ENCODE results near the gene ELF1. TPM values are rescaled to one million over a fixed set of nuclear protein-coding genes. Genes with fewer than 3 reads are reported as not detected.

The ELF1 gene
- total RNA-seq, 3 donors from 2014 or later, result 101 to 138 (median 104) TPM

- no peaks in the 10 kb centered on the region for H3K36me3 ChIP-seq
- H3K27ac ChIP-seq, result peak within 1 kb of the TSS; percentile 96 to 99
- H3K27me3 ChIP-seq, result no peaks in the 10 kb centered on the region
- peak; percentile 94 for DNase-seq (ENCODE audit: low spot score in 2 of 2)
- intact Hi-C loops (cut with DNase I; ENCODE audit: low total_unique reads), result loop anchor here (5.0 kb wide), 1 partner anchor 981 kb away; no protein-coding TSS in a partner anchor
- H3K9me3 ChIP-seq, result no peaks in the 10 kb centered on the region
- H3K4me1 ChIP-seq, result peaks cover 0 to 24% of the 10 kb centered on the region in 2 donors
- peak; percentile 81 for TF ChIP-seq POLR2A (IDR thresholded peaks at IDR 0.05)
- TF ChIP-seq POLR2AphosphoS5 (IDR thresholded peaks at IDR 0.05), result peak; percentile 95 to 96 (median 95)
- TF ChIP-seq, protein P1, sequence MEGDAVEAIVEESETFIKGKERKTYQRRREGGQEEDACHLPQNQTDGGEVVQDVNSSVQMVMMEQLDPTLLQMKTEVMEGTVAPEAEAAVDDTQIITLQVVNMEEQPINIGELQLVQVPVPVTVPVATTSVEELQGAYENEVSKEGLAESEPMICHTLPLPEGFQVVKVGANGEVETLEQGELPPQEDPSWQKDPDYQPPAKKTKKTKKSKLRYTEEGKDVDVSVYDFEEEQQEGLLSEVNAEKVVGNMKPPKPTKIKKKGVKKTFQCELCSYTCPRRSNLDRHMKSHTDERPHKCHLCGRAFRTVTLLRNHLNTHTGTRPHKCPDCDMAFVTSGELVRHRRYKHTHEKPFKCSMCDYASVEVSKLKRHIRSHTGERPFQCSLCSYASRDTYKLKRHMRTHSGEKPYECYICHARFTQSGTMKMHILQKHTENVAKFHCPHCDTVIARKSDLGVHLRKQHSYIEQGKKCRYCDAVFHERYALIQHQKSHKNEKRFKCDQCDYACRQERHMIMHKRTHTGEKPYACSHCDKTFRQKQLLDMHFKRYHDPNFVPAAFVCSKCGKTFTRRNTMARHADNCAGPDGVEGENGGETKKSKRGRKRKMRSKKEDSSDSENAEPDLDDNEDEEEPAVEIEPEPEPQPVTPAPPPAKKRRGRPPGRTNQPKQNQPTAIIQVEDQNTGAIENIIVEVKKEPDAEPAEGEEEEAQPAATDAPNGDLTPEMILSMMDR (IDR thresholded peaks at IDR 0.05), result peak in 2 of 3 donors; percentile 11 to 19
- peak within 1 kb of the TSS; percentile 64 to 88 (median 84) for H3K4me3 ChIP-seq
Measured at GRCh38 chr13:41061075-41061913, 42.2 kb upstream of the ELF1 start, which contains the start of gene WBP4. TSS of gene WBP4 (plus strand) at chr13:41061509. CDS start at chr13:41061674, 165 bp downstream.

DNA sequence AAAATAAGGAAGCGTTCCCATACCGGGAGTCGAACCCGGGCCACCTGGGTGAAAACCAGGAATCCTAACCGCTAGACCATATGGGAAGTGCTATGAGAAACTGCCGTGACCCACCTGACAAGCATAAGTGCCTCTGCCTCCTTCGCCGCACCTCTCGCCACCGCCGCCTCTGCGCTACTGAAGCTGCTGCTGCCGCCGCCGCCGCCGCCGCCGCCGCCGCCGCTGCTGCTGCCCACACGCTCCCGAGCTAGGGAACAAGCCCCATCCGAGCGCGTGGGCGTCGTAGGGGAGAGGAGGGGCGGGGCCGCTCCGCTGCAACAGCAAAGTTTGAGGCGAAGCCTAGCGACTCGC lies 41.6 kb upstream of the ELF1 start:
- no peaks in the 10 kb centered on the region for H3K9me3 ChIP-seq
- H3K27ac ChIP-seq, result peak overlapping the region; percentile 96 to 99
- peaks cover 0 to 22% of the 10 kb centered on the region in 2 donors for H3K4me1 ChIP-seq
- intact Hi-C loops (cut with DNase I; ENCODE audit: low total_unique reads), result loop anchor here (5.0 kb wide), 1 partner anchor 982 kb away; no protein-coding TSS in a partner anchor
- peak; percentile 76 to 82 for DNase-seq (ENCODE audit: low spot score in 2 of 2)
- TF ChIP-seq, protein P1 (IDR thresholded peaks at IDR 0.05), result no peak
- TF ChIP-seq POLR2A (IDR thresholded peaks at IDR 0.05) (no peak), POLR2AphosphoS5 (IDR thresholded peaks at IDR 0.05) (no peak)
- no peaks in the 10 kb centered on the region for H3K36me3 ChIP-seq
- H3K4me3 ChIP-seq, result peak overlapping the region; percentile 64 to 88 (median 84)
- H3K27me3 ChIP-seq, result no peaks in the 10 kb centered on the region

- H3K4me3 ChIP-seq, result peak overlapping the region; percentile 64 to 88 (median 84)
- peak; percentile 75 to 76 for DNase-seq (ENCODE audit: low spot score in 2 of 2)
- peaks cover 0 to 17% of the 10 kb centered on the region in 2 donors for H3K4me1 ChIP-seq
- peak overlapping the region; percentile 96 to 99 for H3K27ac ChIP-seq
- intact Hi-C loops (cut with DNase I; ENCODE audit: low total_unique reads), result loop anchor here (5.0 kb wide), 1 partner anchor 982 kb away; no protein-coding TSS in a partner anchor
- TF ChIP-seq POLR2A (IDR thresholded peaks at IDR 0.05) (no peak), POLR2AphosphoS5 (IDR thresholded peaks at IDR 0.05) (peak; percentile 60 to 78 (median 66))
- TF ChIP-seq, protein P1 (IDR thresholded peaks at IDR 0.05), result peak in 2 of 3 donors; percentile 1 to 26
- H3K9me3 ChIP-seq, result no peaks in the 10 kb centered on the region
- H3K36me3 ChIP-seq, result no peaks in the 10 kb centered on the region
- H3K27me3 ChIP-seq, result no peaks in the 10 kb centered on the region
Measured at GRCh38 chr13:41060082-41060723, 41.1 kb upstream of the ELF1 start.

- H3K36me3 ChIP-seq, result no peaks in the 10 kb centered on the region
- DNase-seq (ENCODE audit: low spot score in 2 of 2), result no peak
- peak overlapping the region; percentile 64 to 88 (median 84) for H3K4me3 ChIP-seq
- intact Hi-C loops (cut with DNase I; ENCODE audit: low total_unique reads), result loop anchor here (5.0 kb wide), 1 partner anchor 983 kb away; no protein-coding TSS in a partner anchor
- H3K27ac ChIP-seq, result peak overlapping the region; percentile 96 to 99
- TF ChIP-seq POLR2AphosphoS5 (IDR thresholded peaks at IDR 0.05) (no peak), POLR2A (IDR thresholded peaks at IDR 0.05) (no peak)
- TF ChIP-seq, protein P1 (IDR thresholded peaks at IDR 0.05), result no peak
- H3K4me1 ChIP-seq, result peaks cover 0 to 11% of the 10 kb centered on the region in 2 donors
- no peaks in the 10 kb centered on the region for H3K9me3 ChIP-seq
- H3K27me3 ChIP-seq, result no peaks in the 10 kb centered on the region
Measured at GRCh38 chr13:41059456-41060081, 40.5 kb upstream of the ELF1 start.
